Iris pigment epithelial cell (primary cell): ENCODE data around the gene GNG7.
A peak's percentile ranks its signal among the peaks of the same experiment; 100 is the strongest.
"Not testable (repeated sequence)": the region's sequence is repeated elsewhere in the genome, so short reads cannot be mapped to it uniquely, and the experiment has no call there.

Experiments
- DNase-seq: peaks from one replicate; pipeline ENCODE4 v3.0.0-alpha.2; 2011; ENCODE audit warnings: low read depth

The GNG7 gene

GRCh38 chr19:2600914-2601870 is 101.3 kb downstream of the GNG7 start:
- DNase-seq = no peak

DNA sequence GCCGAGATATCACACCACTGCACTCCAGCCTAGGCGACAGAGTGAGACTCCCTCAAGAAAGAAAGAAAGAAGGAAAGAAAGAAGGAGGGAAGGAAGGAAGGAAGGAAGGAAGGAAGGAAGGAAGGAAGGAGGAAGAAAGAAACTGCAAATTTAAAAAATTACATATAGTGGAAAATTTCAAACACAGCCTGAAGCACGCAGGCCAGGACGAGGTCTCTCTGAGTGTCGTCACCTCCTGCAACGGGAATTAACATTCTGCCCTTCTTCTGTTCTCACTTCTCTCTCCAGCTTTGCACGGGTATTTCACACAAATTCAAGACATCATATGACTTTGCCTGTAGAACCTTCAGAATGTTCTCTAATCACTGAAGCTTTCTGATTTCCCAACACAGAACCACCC is 108.2 kb downstream of the GNG7 start:
- DNase-seq = no peak

GRCh38 chr19:2592824-2593223 is 109.7 kb downstream of the GNG7 start:
- DNase-seq = no peak

GRCh38 chr19:2591537-2592291 is 110.8 kb downstream of the GNG7 start:
- no peak for DNase-seq

- DNase-seq = no peak
Measured at GRCh38 chr19:2590630-2591399, 111.7 kb downstream of the GNG7 start.

- no peak for DNase-seq
Measured at GRCh38 chr19:2589441-2589840, 113.1 kb downstream of the GNG7 start.

DNA sequence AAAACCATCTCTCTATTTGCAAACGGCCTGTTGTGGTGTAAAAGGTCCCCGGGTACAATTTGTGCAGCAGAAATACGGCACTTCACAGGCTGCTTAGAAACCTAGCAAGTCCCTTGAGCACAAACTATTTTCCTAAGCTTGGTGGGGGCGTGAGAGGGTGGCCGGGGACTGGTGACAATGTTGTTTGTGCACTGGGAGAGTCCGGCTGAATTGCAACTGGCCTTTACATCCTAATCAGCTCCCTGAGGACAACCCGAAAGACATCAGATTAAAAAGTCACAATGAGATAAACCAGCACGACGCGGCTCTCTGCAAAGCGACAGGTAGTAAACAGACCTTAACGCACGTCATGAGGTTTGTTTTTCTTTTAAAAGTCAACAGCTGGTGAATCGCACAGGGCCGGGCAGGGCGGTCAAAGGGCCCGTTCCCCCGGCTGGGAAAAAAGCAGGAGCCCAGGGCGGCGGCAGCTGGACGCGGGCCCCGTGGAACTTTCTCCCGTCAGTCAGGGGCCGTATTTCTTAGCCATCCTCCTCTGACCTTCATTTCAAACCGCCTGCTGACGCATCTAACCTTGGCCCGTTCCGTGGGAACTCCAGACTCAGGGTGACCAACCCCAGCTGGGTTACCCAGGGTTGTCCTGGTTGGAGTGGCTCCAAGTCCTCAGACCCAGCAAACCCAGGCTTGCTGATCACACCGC is 114.3 kb downstream of the GNG7 start:
- DNase-seq = no peak

DNA sequence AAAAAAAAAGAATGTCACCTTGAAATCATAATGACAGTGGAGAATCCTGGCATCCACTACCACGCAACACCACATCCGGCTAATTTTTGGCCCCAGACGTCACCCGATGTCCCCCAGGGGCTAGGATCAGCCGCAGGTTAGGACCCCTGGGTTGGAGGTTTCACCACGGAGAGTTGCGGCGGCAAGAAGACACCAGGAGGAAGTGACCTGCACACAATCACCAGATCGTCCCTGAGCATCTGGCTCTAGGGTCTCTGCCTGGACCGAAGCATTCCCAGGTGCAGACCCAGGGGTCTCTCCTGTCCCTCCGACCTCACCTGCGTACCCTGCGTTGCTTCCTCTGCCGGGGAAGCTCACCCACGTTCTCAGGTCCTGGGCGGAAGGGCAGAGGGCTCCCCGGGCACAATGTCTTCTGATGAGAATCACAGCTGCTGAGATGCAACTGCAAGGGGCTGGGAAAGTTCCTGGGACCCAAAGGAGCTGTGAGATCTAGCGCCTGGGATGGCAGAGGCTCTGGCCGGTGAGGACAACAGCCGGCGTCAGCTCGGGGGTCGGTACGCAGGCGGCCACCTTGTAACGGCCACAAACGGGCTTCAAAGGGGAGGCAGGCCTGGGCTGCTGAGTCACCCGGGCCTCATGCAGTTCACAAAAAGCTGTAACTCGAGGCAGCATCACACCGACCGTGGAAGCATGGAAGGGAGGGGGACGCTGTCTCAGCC is 115.3 kb downstream of the GNG7 start:
- DNase-seq = no peak

DNA sequence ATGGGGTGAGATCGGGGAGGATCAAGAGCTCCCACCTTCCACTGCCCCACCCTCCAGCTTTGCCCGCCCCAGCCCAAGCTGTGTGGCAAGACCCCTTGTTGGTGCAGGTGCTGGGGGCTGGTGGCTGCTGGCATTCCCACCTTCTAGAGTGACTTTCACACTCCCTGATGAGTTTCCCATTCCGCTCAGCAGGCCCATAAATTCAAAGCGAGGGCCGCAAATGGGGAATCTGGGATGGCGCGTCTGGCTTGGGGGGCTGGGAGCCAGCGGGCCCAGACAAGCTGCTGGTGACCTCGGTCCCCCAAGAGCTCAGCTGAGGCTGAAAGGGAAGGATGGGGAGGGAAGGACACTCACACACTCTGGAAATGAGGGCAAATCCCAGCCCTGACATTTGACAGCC is 116.3 kb downstream of the GNG7 start:
- DNase-seq = no peak

DNA sequence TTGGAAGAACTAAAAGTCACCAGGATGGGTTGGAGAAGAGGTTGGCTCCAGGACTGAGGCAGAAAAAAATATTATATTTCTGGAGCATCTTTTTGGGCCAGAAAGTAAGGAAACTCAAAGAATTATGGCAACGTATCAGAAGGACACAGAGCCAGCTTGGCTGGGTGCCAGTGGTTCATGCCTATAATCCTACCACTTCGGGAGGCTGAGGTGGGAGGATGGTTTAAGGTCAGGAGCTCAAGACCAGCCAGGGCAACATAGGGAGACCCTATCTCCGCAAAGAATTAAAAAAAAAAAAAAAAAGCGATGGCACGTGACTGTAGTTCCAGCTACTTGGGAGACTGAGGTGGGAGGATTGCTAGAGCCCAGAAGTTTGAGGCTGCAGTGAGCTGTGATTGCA is 118.5 kb downstream of the GNG7 start:
- no peak for DNase-seq

DNA sequence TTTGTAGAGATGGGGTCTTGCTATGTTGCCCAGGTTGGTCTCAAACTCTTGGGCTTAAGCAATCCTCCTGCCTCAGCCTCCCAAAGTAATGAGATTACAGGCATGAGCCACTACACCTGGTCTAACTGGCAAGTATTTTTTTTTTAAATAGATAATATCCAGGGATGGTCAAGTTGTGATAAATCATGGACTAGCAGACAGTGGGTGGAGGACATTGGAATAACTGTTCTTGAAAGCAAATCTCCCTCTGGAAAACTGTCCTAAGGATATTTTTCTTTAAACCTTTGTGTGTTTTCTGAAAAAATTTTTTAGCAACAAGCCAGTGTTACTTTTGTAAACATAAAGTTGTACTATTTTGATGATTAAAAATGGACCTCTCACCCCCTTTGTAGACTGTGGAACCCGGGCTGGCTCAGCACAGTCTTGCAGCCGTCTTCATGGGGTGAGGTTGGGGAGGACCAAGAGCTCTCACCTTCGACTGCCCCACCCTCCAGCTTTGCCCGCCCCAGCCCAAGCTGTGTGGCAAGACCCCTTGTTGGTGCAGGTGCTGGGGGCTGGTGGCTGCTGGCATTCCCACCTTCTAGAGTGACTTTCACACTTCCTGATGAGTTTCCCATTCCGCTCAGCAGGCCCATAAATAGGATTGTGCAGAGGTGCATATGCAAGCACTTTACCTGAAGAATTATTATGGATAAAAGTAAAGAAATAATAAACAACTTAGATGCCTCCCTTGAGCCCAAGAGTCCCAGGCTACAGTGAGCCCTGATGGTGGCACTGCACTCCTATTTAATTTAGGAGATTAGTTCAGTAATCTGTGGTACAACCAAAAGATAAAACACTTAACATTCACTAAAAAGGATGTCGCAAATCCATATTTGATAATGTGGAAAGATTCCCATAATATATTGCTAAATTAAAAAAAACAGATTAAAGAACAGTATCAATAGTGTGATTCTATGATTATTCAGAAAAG is 119.2 kb downstream of the GNG7 start:
- DNase-seq = no peak

DNA sequence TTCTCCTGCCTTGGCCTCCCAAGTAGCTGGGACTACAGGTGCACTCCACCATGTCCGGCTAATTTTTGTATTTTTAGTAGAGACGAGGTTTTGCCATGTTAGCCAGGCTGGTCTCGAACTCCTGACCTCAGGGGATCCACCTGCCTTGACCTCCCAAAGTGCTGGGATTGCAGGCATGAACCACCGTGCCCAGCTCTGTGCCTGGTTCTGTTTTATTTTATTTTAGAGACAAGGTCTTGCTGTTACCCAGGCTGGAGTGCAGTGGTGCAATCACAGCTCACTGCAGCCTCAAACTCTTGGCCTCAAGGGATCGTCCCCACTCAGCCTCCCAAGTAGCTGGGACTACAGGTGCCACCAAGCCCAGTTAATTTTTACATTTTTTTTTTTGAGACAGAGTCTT is 122.1 kb downstream of the GNG7 start:
- not testable (repeated sequence) for DNase-seq

DNA sequence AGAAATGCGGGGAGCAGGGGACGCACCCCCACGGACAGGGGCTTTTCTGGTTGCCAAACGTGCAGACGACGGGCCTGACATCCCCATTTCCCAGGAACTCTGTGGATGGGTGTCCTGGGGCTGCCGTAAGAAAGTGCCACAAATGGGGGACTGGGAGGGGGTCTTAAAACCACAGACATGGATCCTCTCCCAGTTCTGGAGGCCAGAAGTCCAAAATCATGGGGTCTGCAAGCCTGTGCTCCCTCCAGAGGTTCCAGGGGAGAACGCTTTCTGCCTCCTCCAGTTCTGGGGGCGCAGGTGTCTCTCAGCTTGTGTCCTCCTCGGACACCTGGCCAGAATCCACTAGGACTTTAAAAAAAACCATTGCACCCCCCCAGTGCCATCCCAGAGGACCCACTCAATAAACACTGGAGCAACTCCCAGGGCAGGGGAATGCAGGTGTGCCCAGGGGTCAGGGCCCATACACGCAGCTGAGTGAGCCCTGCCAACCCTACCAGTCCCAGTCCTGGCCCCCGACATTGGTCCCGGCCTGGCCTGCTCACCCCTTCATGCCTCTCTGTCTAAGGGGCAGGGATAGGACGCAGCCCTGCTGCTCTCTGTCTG is 122.7 kb downstream of the GNG7 start:
- DNase-seq = no peak

DNA sequence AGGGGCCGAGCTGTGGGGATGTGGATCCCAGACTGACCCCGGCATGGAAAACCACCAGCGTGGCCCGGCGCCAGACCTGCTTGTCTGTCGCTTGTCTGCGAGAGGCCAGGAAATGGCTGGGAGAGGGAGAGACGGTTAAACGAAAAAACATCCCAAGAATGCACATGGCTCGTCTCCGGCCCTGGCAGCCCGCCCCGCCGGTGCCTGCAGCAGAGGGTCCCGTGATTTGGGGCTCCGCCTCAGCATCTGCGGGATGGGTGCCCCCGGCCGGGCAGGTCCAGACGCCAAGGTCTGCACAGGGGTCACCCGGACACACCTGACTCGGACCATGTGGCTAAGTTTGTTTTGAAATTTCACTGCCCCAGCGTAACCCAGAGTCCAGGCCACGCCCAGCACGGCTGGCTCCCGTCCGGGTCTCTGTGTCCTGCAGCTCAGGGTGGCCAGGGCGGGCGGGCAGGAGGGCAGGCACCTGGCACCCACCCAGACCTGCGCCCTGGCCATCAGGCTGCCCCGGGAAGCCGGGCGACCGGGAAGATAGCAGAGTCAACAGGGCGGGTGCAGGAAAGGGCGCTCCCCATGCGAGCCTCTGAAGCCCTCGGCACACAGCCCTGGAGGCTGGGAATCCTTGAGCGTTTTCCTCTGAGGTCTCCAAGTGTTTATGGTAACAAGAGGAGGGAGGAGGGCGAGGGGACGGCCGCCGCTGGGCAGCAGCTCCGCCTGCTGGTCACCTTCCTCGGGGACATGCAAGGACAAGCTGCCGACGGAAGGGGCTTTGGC is 123.4 kb downstream of the GNG7 start:
- peak; percentile 90 for DNase-seq

- peak; percentile 68 for DNase-seq
Measured at GRCh38 chr19:2578391-2578890, 124.1 kb downstream of the GNG7 start.

- no peak for DNase-seq
Measured at GRCh38 chr19:2577722-2578335, 124.7 kb downstream of the GNG7 start.

DNA sequence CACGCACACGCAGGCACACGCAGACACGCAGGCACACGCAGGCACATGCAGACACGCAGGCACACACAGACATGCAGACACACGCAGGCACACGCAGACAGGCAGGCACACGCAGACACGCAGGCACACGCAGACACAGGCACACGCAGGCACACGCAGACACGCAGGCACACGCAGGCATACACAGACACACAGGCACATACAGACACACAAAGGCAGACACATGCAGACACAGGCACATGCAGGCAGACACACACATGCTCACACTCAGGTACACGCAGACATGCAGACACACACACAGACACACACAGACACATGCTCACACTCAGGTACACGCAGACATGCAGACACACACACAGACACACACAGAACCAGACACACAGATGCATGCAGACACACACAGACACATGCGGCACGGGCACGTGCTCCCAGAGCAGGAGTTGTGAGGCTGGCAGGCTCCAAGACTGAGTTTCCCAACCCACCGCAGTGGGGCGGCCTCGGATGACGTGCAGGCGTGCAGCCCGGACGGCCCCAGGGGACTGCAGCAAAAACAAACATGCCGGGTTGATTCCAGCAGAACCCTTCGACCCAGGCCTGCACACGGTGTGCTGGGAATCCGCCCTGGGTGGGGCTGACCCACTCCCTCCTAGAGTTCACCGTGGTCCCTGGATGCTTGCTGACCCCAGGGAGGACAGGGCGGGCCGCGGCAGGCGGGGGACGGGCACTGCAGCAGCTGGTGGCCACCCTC is 126.6 kb downstream of the GNG7 start:
- DNase-seq = peak; percentile 96
